ENCODE measurements around the gene TNKS1BP1.

Gene TNKS1BP1

GRCh38 chr11:57312511-57313021 is 12.2 kb downstream of the TNKS1BP1 start:
- peaks cover 45% of the 10 kb centered on the region for H3K36me3 ChIP-seq (ENCODE audit: control insufficient read depth, insufficient read depth, low read length)
- peaks cover 6% of the 10 kb centered on the region for H3K4me1 ChIP-seq (ENCODE audit: control insufficient read depth, insufficient read depth, low read length)
- WGBS, 2 experiments: 92 to 93% methylated on average over 10 of the region's 10 CpGs
- H3K27ac ChIP-seq (ENCODE audit: insufficient read depth, low read depth, low read length, poor library complexity, severe bottlenecking): no peak overlapping the region
- H3K9me3 ChIP-seq (ENCODE audit: control insufficient read depth, low read length): no peaks in the 10 kb centered on the region
- H3K4me3 ChIP-seq (ENCODE audit: insufficient read depth, low read depth, low read length): no peak overlapping the region
- no peaks in the 10 kb centered on the region for H3K27me3 ChIP-seq (ENCODE audit: control insufficient read depth, insufficient read depth, low read length, poor library complexity, severe bottlenecking)

GRCh38 chr11:57311109-57311936 is 13.4 kb downstream of the TNKS1BP1 start:
- Histone ChIP-seq H3K27me3 (ENCODE audit: control insufficient read depth, insufficient read depth, low read length, poor library complexity, severe bottlenecking) (no peaks in the 10 kb centered on the region), H3K9me3 (ENCODE audit: control insufficient read depth, low read length) (no peaks in the 10 kb centered on the region), H3K27ac (ENCODE audit: insufficient read depth, low read depth, low read length, poor library complexity, severe bottlenecking) (peak overlapping the region; percentile 33), H3K36me3 (ENCODE audit: control insufficient read depth, insufficient read depth, low read length) (peaks cover 37% of the 10 kb centered on the region), H3K4me1 (ENCODE audit: control insufficient read depth, insufficient read depth, low read length) (peaks cover 6% of the 10 kb centered on the region), H3K4me3 (ENCODE audit: insufficient read depth, low read depth, low read length) (peak overlapping the region; percentile 29)
- 10% methylated on average over 31 of the region's 31 CpGs for WGBS, 2 experiments

- peak overlapping the region; percentile 29 for H3K4me3 ChIP-seq (ENCODE audit: insufficient read depth, low read depth, low read length)
- no peak overlapping the region for H3K27ac ChIP-seq (ENCODE audit: insufficient read depth, low read depth, low read length, poor library complexity, severe bottlenecking)
- no peaks in the 10 kb centered on the region for H3K27me3 ChIP-seq (ENCODE audit: control insufficient read depth, insufficient read depth, low read length, poor library complexity, severe bottlenecking)
- peaks cover 38% of the 10 kb centered on the region for H3K36me3 ChIP-seq (ENCODE audit: control insufficient read depth, insufficient read depth, low read length)
- no peaks in the 10 kb centered on the region for H3K9me3 ChIP-seq (ENCODE audit: control insufficient read depth, low read length)
- peaks cover 6% of the 10 kb centered on the region for H3K4me1 ChIP-seq (ENCODE audit: control insufficient read depth, insufficient read depth, low read length)
- 86 to 89% methylated on average over 6 of the region's 6 CpGs for WGBS, 2 experiments
These were observed 14.1 kb downstream of the TNKS1BP1 start for GRCh38 chr11:57310630-57311086.

GRCh38 chr11:57310091-57310490 is 14.7 kb downstream of the TNKS1BP1 start:
- no peak overlapping the region for H3K4me3 ChIP-seq (ENCODE audit: insufficient read depth, low read depth, low read length)
- H3K27me3 ChIP-seq (ENCODE audit: control insufficient read depth, insufficient read depth, low read length, poor library complexity, severe bottlenecking): no peaks in the 10 kb centered on the region
- no peaks in the 10 kb centered on the region for H3K9me3 ChIP-seq (ENCODE audit: control insufficient read depth, low read length)
- 94 to 95% methylated on average over 6 of the region's 6 CpGs for WGBS, 2 experiments
- peaks cover 44% of the 10 kb centered on the region for H3K36me3 ChIP-seq (ENCODE audit: control insufficient read depth, insufficient read depth, low read length)
- H3K27ac ChIP-seq (ENCODE audit: insufficient read depth, low read depth, low read length, poor library complexity, severe bottlenecking): no peak overlapping the region
- peaks cover 6% of the 10 kb centered on the region for H3K4me1 ChIP-seq (ENCODE audit: control insufficient read depth, insufficient read depth, low read length)

- H3K4me1 ChIP-seq (ENCODE audit: control insufficient read depth, insufficient read depth, low read length): peaks cover 6% of the 10 kb centered on the region
- no peaks in the 10 kb centered on the region for H3K9me3 ChIP-seq (ENCODE audit: control insufficient read depth, low read length)
- WGBS, 2 experiments: 95% methylated on average over 24 of the region's 24 CpGs
- no peak overlapping the region for H3K4me3 ChIP-seq (ENCODE audit: insufficient read depth, low read depth, low read length)
- no peak overlapping the region for H3K27ac ChIP-seq (ENCODE audit: insufficient read depth, low read depth, low read length, poor library complexity, severe bottlenecking)
- H3K27me3 ChIP-seq (ENCODE audit: control insufficient read depth, insufficient read depth, low read length, poor library complexity, severe bottlenecking): no peaks in the 10 kb centered on the region
- H3K36me3 ChIP-seq (ENCODE audit: control insufficient read depth, insufficient read depth, low read length): peaks cover 44% of the 10 kb centered on the region
These were observed 15.4 kb downstream of the TNKS1BP1 start for GRCh38 chr11:57309106-57310059.

GRCh38 chr11:57308426-57309060 is 16.2 kb downstream of the TNKS1BP1 start:
- WGBS, 2 experiments: 91 to 92% methylated on average over 10 of the region's 10 CpGs
- Histone ChIP-seq H3K36me3 (ENCODE audit: control insufficient read depth, insufficient read depth, low read length) (peaks cover 43% of the 10 kb centered on the region), H3K4me1 (ENCODE audit: control insufficient read depth, insufficient read depth, low read length) (peaks cover 6% of the 10 kb centered on the region), H3K9me3 (ENCODE audit: control insufficient read depth, low read length) (no peaks in the 10 kb centered on the region), H3K27me3 (ENCODE audit: control insufficient read depth, insufficient read depth, low read length, poor library complexity, severe bottlenecking) (no peaks in the 10 kb centered on the region), H3K4me3 (ENCODE audit: insufficient read depth, low read depth, low read length) (no peak overlapping the region), H3K27ac (ENCODE audit: insufficient read depth, low read depth, low read length, poor library complexity, severe bottlenecking) (no peak overlapping the region)

GRCh38 chr11:57307666-57308270 is 17.0 kb downstream of the TNKS1BP1 start:
- no peaks in the 10 kb centered on the region for H3K27me3 ChIP-seq (ENCODE audit: control insufficient read depth, insufficient read depth, low read length, poor library complexity, severe bottlenecking)
- peaks cover 6% of the 10 kb centered on the region for H3K4me1 ChIP-seq (ENCODE audit: control insufficient read depth, insufficient read depth, low read length)
- H3K9me3 ChIP-seq (ENCODE audit: control insufficient read depth, low read length): no peaks in the 10 kb centered on the region
- no peak overlapping the region for H3K4me3 ChIP-seq (ENCODE audit: insufficient read depth, low read depth, low read length)
- H3K27ac ChIP-seq (ENCODE audit: insufficient read depth, low read depth, low read length, poor library complexity, severe bottlenecking): no peak overlapping the region
- H3K36me3 ChIP-seq (ENCODE audit: control insufficient read depth, insufficient read depth, low read length): peaks cover 44% of the 10 kb centered on the region
- WGBS, 2 experiments: 92 to 94% methylated on average over 7 of the region's 7 CpGs

GRCh38 chr11:57306940-57307565 is 17.7 kb downstream of the TNKS1BP1 start:
- 92 to 93% methylated on average over 9 of the region's 9 CpGs for WGBS, 2 experiments
- H3K36me3 ChIP-seq (ENCODE audit: control insufficient read depth, insufficient read depth, low read length): peaks cover 45% of the 10 kb centered on the region
- no peaks in the 10 kb centered on the region for H3K9me3 ChIP-seq (ENCODE audit: control insufficient read depth, low read length)
- no peaks in the 10 kb centered on the region for H3K27me3 ChIP-seq (ENCODE audit: control insufficient read depth, insufficient read depth, low read length, poor library complexity, severe bottlenecking)
- no peak overlapping the region for H3K27ac ChIP-seq (ENCODE audit: insufficient read depth, low read depth, low read length, poor library complexity, severe bottlenecking)
- peaks cover 6% of the 10 kb centered on the region for H3K4me1 ChIP-seq (ENCODE audit: control insufficient read depth, insufficient read depth, low read length)
- H3K4me3 ChIP-seq (ENCODE audit: insufficient read depth, low read depth, low read length): no peak overlapping the region

- WGBS, 2 experiments: 94 to 95% methylated on average over 15 of the region's 15 CpGs
- no peaks in the 10 kb centered on the region for H3K27me3 ChIP-seq (ENCODE audit: control insufficient read depth, insufficient read depth, low read length, poor library complexity, severe bottlenecking)
- no peaks in the 10 kb centered on the region for H3K9me3 ChIP-seq (ENCODE audit: control insufficient read depth, low read length)
- H3K36me3 ChIP-seq (ENCODE audit: control insufficient read depth, insufficient read depth, low read length): peaks cover 53% of the 10 kb centered on the region
- no peaks in the 10 kb centered on the region for H3K4me1 ChIP-seq (ENCODE audit: control insufficient read depth, insufficient read depth, low read length)
- no peak overlapping the region for H3K27ac ChIP-seq (ENCODE audit: insufficient read depth, low read depth, low read length, poor library complexity, severe bottlenecking)
- no peak overlapping the region for H3K4me3 ChIP-seq (ENCODE audit: insufficient read depth, low read depth, low read length)
These were observed 18.4 kb downstream of the TNKS1BP1 start for GRCh38 chr11:57306161-57306876.

Data from ectodermal cell (in vitro differentiated cells).